GM11168 (cell line): ENCODE measurements around the gene XIST.
"Not testable (repeated sequence)": the region's sequence is repeated elsewhere in the genome, so short reads cannot be mapped to it uniquely, and the experiment has no call there.

ENCODE experiments used
- in situ Hi-C: fragments of 300-500 bp; cut with MboI; formaldehyde crosslinking; loops from one replicate; pipeline ENCODE4 v1.12.0; 2022; ENCODE audit warnings: low sequenced_read_pairs; ENCODE audit not compliant: unreplicated experiment

The XIST gene

GRCh38 chrX:73818200-73819116 lies 34.1 kb downstream of the XIST start:
- in situ Hi-C loops: no loop called here

- in situ Hi-C loops: no loop called here
Measured at GRCh38 chrX:73817393-73818199, 34.9 kb downstream of the XIST start.

GRCh38 chrX:73812256-73812655 lies 40.3 kb downstream of the XIST start:
- in situ Hi-C loops: no loop called here

- in situ Hi-C loops: not testable (repeated sequence)
Measured at GRCh38 chrX:73804109-73804508, 48.4 kb downstream of the XIST start.

- in situ Hi-C loops: no loop called here
Measured at GRCh38 chrX:73799888-73800287, 52.6 kb downstream of the XIST start.

- in situ Hi-C loops: not testable (repeated sequence)
Measured at GRCh38 chrX:73792511-73792910, 60.0 kb downstream of the XIST start.

GRCh38 chrX:73785493-73785892 lies 67.0 kb downstream of the XIST start:
- in situ Hi-C loops: no loop called here
